Measurements from ENCODE around the gene PITPNM1.

The PITPNM1 gene

GRCh38 chr11:67442504-67443404 lies 62.4 kb downstream of the PITPNM1 start:
- Histone ChIP-seq H3K9me3 (no peaks in the 10 kb centered on the region), H3K36me3 (peaks cover 19% of the 10 kb centered on the region), H3K4me3 (ENCODE audit: low read depth in 1 of 2, low read length in 1 of 2) (peak overlapping the region; percentile 72 to 76), H3K4me1 (ENCODE audit: control insufficient read depth in 1 of 2, insufficient read depth in 1 of 2, low read depth in 1 of 2, low read length in 1 of 2) (peaks cover 9 to 11% of the 10 kb centered on the region in 2 experiments), H3K27ac (peak overlapping the region; percentile 77), H3K27me3 (no peaks in the 10 kb centered on the region)
- no peak for TF ChIP-seq CTCF (IDR thresholded peaks at IDR 0.05)

Data from neutrophil (primary cell).